ENCODE results near the gene RAB3C. TPM values are rescaled to one million over a fixed set of nuclear protein-coding genes. Genes with fewer than 3 reads are reported as not detected.

The RAB3C gene
- total RNA-seq, 1 donor from 2014 or later = 3.0 TPM

DNA sequence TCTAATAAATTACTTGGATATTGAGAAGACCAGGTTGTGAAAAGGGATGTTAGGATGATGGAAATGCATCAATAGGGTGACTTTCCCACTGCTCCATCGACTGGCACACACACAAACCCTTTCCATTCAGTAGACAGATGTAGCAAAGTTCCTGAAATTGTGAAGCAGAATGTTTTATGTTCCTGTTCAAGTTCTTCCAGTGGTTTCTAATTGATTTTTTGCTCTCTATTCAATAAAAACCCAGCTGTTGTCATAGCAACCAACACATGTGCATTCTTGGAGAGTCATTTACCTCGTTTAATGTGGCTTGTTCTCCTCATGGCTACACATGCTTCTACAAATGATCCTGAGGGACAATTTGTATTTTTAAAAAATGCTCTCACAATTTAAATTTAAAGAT lies 244.6 kb downstream of the RAB3C start:
- H3K27me3 ChIP-seq = no peaks in the 10 kb centered on the region
- no peak for TF ChIP-seq CTCF (IDR thresholded peaks at IDR 0.05)
- H3K4me3 ChIP-seq = no peak overlapping the region
- no peak for DNase-seq (ENCODE audit: low spot score in 2 of 2)
- no peaks in the 10 kb centered on the region for H3K36me3 ChIP-seq
- H3K9me3 ChIP-seq = no peaks in the 10 kb centered on the region
- no peaks in the 10 kb centered on the region for H3K4me1 ChIP-seq
- intact Hi-C loops (cut with DNase I) = no loop called here
- no peak overlapping the region for H3K27ac ChIP-seq

GRCh38 chr5:58828258-58828657 lies 245.4 kb downstream of the RAB3C start:
- intact Hi-C loops (cut with DNase I) = no loop called here
- H3K4me1 ChIP-seq = no peaks in the 10 kb centered on the region
- no peak overlapping the region for H3K27ac ChIP-seq
- H3K4me3 ChIP-seq = no peak overlapping the region
- no peaks in the 10 kb centered on the region for H3K9me3 ChIP-seq
- no peaks in the 10 kb centered on the region for H3K27me3 ChIP-seq
- DNase-seq (ENCODE audit: low spot score in 2 of 2) = no peak
- no peak for TF ChIP-seq CTCF (IDR thresholded peaks at IDR 0.05)
- H3K36me3 ChIP-seq = no peaks in the 10 kb centered on the region

- H3K9me3 ChIP-seq = peaks cover 4 to 10% of the 10 kb centered on the region in 2 donors
- no peaks in the 10 kb centered on the region for H3K27me3 ChIP-seq
- H3K36me3 ChIP-seq = no peaks in the 10 kb centered on the region
- intact Hi-C loops (cut with DNase I) = no loop called here
- no peak overlapping the region for H3K27ac ChIP-seq
- no peak overlapping the region for H3K4me3 ChIP-seq
- DNase-seq (ENCODE audit: low spot score in 2 of 2) = no peak
- no peaks in the 10 kb centered on the region for H3K4me1 ChIP-seq
- TF ChIP-seq CTCF (IDR thresholded peaks at IDR 0.05) = no peak
These were observed 251.7 kb downstream of the RAB3C start for GRCh38 chr5:58834242-58835225.

- Histone ChIP-seq H3K4me1 (no peaks in the 10 kb centered on the region), H3K9me3 (peaks cover 8 to 20% of the 10 kb centered on the region in 2 donors), H3K27ac (no peak overlapping the region), H3K36me3 (no peaks in the 10 kb centered on the region), H3K4me3 (no peak overlapping the region), H3K27me3 (no peaks in the 10 kb centered on the region)
- intact Hi-C loops (cut with DNase I) = no loop called here
- TF ChIP-seq CTCF (IDR thresholded peaks at IDR 0.05) = no peak
- DNase-seq (ENCODE audit: low spot score in 2 of 2) = no peak
These were observed 253.5 kb downstream of the RAB3C start for GRCh38 chr5:58836351-58836750.

- intact Hi-C loops (cut with DNase I) = no loop called here
- Histone ChIP-seq H3K27ac (no peak overlapping the region), H3K9me3 (peaks cover 8 to 20% of the 10 kb centered on the region in 2 donors), H3K27me3 (no peaks in the 10 kb centered on the region), H3K4me1 (no peaks in the 10 kb centered on the region), H3K36me3 (no peaks in the 10 kb centered on the region), H3K4me3 (no peak overlapping the region)
- DNase-seq (ENCODE audit: low spot score in 2 of 2) = no peak
- no peak for TF ChIP-seq CTCF (IDR thresholded peaks at IDR 0.05)
These were observed 255.9 kb downstream of the RAB3C start for GRCh38 chr5:58838729-58839128.
